Lower lobe of right lung (tissue), 2 donors: ENCODE data around the gene SLC25A40. TPM values are rescaled to one million over a fixed set of nuclear protein-coding genes. Genes with fewer than 3 reads are reported as not detected.
"Not testable (repeated sequence)": the region's sequence is repeated elsewhere in the genome, so short reads cannot be mapped to it uniquely, and the experiment has no call there.

Experiments
- ATAC-seq, 2 donors: fragments of 200-7000 bp; cut with Tn5 transposase; one replicate each; pipeline ENCODE4 v1.9.1; 2020 to 2022; ENCODE audit warnings: mild to moderate bottlenecking in 2 of 2, moderate library complexity in 2 of 2
- DNase-seq: peaks from one replicate; pipeline ENCODE4 v3.0.0-alpha.2; 2020
- H3K27ac ChIP-seq: fragments of 200-600 bp; one replicate; pipeline ENCODE4 v1.8.0; 2022
- H3K27me3 ChIP-seq: fragments of 200-600 bp; one replicate; pipeline ENCODE4 v1.8.0; 2022; ENCODE audit warnings: low read depth
- H3K36me3 ChIP-seq: fragments of 200-600 bp; one replicate; pipeline ENCODE4 v1.8.0; 2022; ENCODE audit warnings: mild to moderate bottlenecking
- H3K4me1 ChIP-seq: fragments of 200-600 bp; one replicate; pipeline ENCODE4 v1.8.0; 2022
- H3K4me3 ChIP-seq: fragments of 200-600 bp; one replicate; pipeline ENCODE4 v1.8.0; 2022; ENCODE audit warnings: mild to moderate bottlenecking
- H3K9me3 ChIP-seq: fragments of 200-600 bp; one replicate; pipeline ENCODE4 v1.8.0; 2022
- intact Hi-C: fragments of 100-400 bp; cut with DNase I; formaldehyde crosslinking; loops from one replicate; pipeline ENCODE4 v1.11.0; 2022
- total RNA-seq: library from RNA; stranded (reverse); fragmentation: NEBNext Ultra II Directional; extraction: Animal tissue kit (Norgen Biotek cat#: 25700); gene quantifications from one replicate; pipeline ENCODE4 v1.2.1, GENCODE V29; 2021
- TF ChIP-seq, protein P1 (sequence below): fragments of 200-600 bp; IDR thresholded peaks from one replicate; pipeline ENCODE4 v1.8.0; 2022; ENCODE audit warnings: antibody characterized with exemption, mild to moderate bottlenecking
- donor health status: DM: no; HTN: yes; CAD: no; lungs with severe emphysema.

Gene SLC25A40
- total RNA-seq, 1 donor from 2014 or later = 29.2 TPM

DNA sequence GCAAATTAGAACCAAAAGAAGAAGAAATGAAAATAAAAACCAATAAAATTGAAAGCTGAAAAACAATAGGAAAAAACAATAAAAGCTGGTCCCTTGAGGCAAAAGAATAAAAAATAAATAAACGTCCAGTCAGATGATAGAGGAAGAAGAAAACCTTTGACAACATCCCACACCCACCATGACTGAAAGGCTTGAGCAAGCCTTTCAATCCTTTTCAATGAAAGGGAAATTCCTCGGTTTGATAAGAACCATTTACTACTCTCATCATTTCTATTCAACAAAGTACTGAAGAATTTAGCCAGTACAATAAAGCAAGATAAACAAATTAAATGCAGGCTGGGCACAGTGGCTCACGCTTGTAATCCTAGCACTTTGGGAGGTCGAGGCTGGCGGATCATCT, 3.8 kb downstream of the SLC25A40 start:
- TF ChIP-seq, protein P1, sequence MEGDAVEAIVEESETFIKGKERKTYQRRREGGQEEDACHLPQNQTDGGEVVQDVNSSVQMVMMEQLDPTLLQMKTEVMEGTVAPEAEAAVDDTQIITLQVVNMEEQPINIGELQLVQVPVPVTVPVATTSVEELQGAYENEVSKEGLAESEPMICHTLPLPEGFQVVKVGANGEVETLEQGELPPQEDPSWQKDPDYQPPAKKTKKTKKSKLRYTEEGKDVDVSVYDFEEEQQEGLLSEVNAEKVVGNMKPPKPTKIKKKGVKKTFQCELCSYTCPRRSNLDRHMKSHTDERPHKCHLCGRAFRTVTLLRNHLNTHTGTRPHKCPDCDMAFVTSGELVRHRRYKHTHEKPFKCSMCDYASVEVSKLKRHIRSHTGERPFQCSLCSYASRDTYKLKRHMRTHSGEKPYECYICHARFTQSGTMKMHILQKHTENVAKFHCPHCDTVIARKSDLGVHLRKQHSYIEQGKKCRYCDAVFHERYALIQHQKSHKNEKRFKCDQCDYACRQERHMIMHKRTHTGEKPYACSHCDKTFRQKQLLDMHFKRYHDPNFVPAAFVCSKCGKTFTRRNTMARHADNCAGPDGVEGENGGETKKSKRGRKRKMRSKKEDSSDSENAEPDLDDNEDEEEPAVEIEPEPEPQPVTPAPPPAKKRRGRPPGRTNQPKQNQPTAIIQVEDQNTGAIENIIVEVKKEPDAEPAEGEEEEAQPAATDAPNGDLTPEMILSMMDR = no peak
- H3K4me1 ChIP-seq = peaks cover 26% of the 10 kb centered on the region

DNA sequence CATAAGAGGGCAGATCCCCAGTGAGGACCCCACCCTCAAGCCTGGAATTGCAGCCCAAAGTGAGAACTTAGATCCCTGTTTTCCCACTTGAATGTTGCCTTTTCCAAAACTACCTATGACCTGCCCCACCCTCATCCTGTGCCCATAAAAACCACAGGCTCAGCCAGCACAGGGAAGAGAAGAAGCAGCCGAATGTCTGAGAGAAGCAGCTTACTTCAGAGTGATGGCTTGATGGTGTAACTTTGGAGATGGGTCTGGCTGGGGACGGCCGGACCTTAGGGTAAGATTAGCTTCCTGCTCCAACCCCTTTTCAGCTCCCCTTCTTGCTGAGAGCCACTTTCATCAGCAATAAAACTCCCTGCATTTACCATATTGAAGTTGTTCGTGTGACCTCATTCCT, 5.7 kb downstream of the SLC25A40 start:
- DNase-seq (no peak), ATAC-seq (no peak)
- H3K9me3 ChIP-seq = peaks cover 14% of the 10 kb centered on the region
- no peaks in the 10 kb centered on the region for H3K27me3 ChIP-seq
- H3K4me1 ChIP-seq = peaks cover 21% of the 10 kb centered on the region
- intact Hi-C loops = no loop called here
- no peak overlapping the region for H3K4me3 ChIP-seq
- H3K36me3 ChIP-seq = no peaks in the 10 kb centered on the region
- no peak overlapping the region for H3K27ac ChIP-seq
- TF ChIP-seq, protein P1 = no peak

More for the DNA sequence above, 3.8 kb downstream of the SLC25A40 start:
- Histone ChIP-seq H3K4me3 (no peak overlapping the region), H3K36me3 (no peaks in the 10 kb centered on the region), H3K9me3 (no peaks in the 10 kb centered on the region), H3K27me3 (no peaks in the 10 kb centered on the region), H3K27ac (no peak overlapping the region)
- intact Hi-C loops = no loop called here
- no peak for ATAC-seq
- DNase-seq = no peak

- H3K4me1 ChIP-seq, intact Hi-C loops, H3K4me3 ChIP-seq, H3K36me3 ChIP-seq, H3K27me3 ChIP-seq, DNase-seq, ATAC-seq, H3K27ac ChIP-seq: not testable (repeated sequence)
- H3K9me3 ChIP-seq = peaks cover 14% of the 10 kb centered on the region
These were observed 9.6 kb downstream of the SLC25A40 start for GRCh38 chr7:87866533-87866932.

- H3K27me3 ChIP-seq = no peaks in the 10 kb centered on the region
- H3K4me1 ChIP-seq = no peaks in the 10 kb centered on the region
- H3K9me3 ChIP-seq = peaks cover 14% of the 10 kb centered on the region
- intact Hi-C loops = no loop called here
- H3K4me3 ChIP-seq = no peak overlapping the region
- DNase-seq = no peak
- H3K27ac ChIP-seq = no peak overlapping the region
- TF ChIP-seq, protein P1 = no peak
- H3K36me3 ChIP-seq = no peaks in the 10 kb centered on the region
- ATAC-seq = no peak
These were observed 10.1 kb downstream of the SLC25A40 start for GRCh38 chr7:87866089-87866488.

DNA sequence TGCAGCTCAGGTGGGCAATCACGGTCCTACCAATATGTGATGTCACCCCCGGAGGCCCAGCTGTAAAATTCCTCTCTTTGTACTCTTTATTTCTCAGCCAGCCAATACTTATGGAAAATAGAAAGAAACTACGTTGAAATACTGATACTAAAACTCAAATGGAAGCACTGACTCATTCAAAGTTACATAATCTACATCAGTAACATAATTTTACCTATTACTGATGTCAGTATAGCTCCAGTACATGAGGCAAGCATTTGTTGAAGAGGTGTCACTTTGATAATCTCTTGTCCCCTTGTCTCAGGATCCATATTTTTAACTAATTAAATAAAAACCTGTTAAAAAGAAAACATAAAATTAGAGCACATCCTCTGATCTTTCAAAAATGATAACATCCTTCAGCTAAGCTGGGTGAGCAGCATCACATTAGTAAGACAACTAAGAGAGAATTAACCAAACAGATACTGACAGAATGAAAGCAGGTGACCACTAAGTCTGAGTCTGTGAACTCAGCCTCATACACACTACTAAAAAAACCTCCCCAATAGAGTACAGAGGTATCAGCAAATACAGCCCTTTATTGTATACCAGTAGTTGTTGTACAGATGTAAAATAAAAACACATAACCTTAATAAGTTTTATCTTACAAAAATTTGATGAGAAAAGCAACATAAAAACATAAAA, 17.6 kb downstream of the SLC25A40 start:
- no peaks in the 10 kb centered on the region for H3K9me3 ChIP-seq
- no peaks in the 10 kb centered on the region for H3K27me3 ChIP-seq
- ATAC-seq = no peak
- intact Hi-C loops = no loop called here
- DNase-seq = no peak
- H3K36me3 ChIP-seq = peaks cover 27% of the 10 kb centered on the region
- H3K4me3 ChIP-seq = no peak overlapping the region
- H3K4me1 ChIP-seq = no peaks in the 10 kb centered on the region
- TF ChIP-seq, protein P1 = no peak
- no peak overlapping the region for H3K27ac ChIP-seq

DNA sequence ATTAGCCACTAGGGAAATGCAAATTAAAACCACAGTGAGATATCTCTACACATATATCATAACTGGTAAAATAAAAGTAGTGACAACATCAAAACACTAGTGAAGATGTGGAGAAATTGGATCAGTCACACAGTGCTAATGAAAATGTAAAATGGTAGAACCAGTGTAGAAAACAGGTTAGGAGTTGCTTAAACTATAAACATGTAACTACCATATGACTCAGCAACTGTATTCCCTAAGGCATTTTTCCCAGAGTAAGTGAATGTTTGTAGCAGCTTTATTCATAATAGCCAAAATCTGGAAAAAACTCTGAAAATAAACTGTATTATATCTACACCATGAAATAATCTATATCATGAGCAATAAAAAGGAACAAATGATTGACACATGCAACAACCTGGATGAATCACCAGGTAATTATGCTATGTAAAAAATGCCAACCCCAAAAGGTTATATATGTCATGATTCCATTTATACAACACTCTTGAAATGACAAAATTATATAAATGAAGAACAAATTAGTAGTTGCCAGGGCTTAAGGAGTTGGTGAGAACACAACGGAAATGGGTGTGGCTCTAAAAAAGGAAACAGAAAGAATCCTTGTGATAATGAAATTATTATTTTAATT, 22.8 kb downstream of the SLC25A40 start:
- intact Hi-C loops = no loop called here
- ATAC-seq (no peak), DNase-seq (no peak)
- no peak overlapping the region for H3K27ac ChIP-seq
- TF ChIP-seq, protein P1 = no peak
- no peaks in the 10 kb centered on the region for H3K4me1 ChIP-seq
- H3K27me3 ChIP-seq = no peaks in the 10 kb centered on the region
- H3K9me3 ChIP-seq = no peaks in the 10 kb centered on the region
- H3K4me3 ChIP-seq = no peak overlapping the region
- H3K36me3 ChIP-seq = peaks cover 25% of the 10 kb centered on the region
